OCI-LY3 (cell line): Measurements from ENCODE around the gene RHBDF2.

Source experiments
- H2AFZ ChIP-seq: fragments of 200-600, 300-600 bp; shearing (Covaris generic); 2 replicates; pipeline ENCODE4 v1.6.0; 2014; ENCODE audit warnings: antibody characterized with exemption, low read depth, low read length
- H3K27ac ChIP-seq: fragments of 200-600, 300-600 bp; sonication (generic); 2 replicates; pipeline ENCODE4 v1.5.1; 2014; ENCODE audit warnings: mild to moderate bottlenecking, low read length, moderate library complexity, mixed read lengths
- H3K27me3 ChIP-seq: fragments of 200-600, 300-600 bp; sonication (generic); 2 replicates; pipeline ENCODE4 v1.6.1; 2014; ENCODE audit warnings: low read depth, low read length, mixed read lengths
- H3K36me3 ChIP-seq: fragments of 200-600, 300-600 bp; sonication (generic); replicated peaks from 2 replicates; pipeline ENCODE3; 2014; ENCODE audit warnings: low read depth, low read length, mixed read lengths
- H3K4me1 ChIP-seq: fragments of 300-600, 200-600 bp; sonication (generic); 2 replicates; pipeline ENCODE4 v1.6.1; 2014; ENCODE audit warnings: low read length, mixed read lengths
- H3K4me2 ChIP-seq: fragments of 200-600, 300-600 bp; sonication (generic); 2 replicates; pipeline ENCODE4 v1.6.1; 2014; ENCODE audit warnings: low read length, mixed read lengths
- H3K4me3 ChIP-seq: fragments of 300-600, 200-600 bp; sonication (generic); 2 replicates; pipeline ENCODE4 v1.5.1; 2014; ENCODE audit warnings: antibody characterized with exemption, mild to moderate bottlenecking, low read length, moderate library complexity
- H3K79me2 ChIP-seq: fragments of 300-600, 200-600 bp; shearing (Covaris generic); 2 replicates; pipeline ENCODE4 v1.6.1; 2014; ENCODE audit warnings: mild to moderate bottlenecking, low read length, mixed read lengths
- H3K9ac ChIP-seq: fragments of 300-600, 200-600 bp; shearing (Covaris generic); 2 replicates; pipeline ENCODE4 v1.6.0; 2014; ENCODE audit warnings: mild to moderate bottlenecking, low read length, moderate library complexity
- H3K9me3 ChIP-seq: fragments of 200-600, 300-600 bp; shearing (Covaris generic); 2 replicates; pipeline ENCODE4 v1.6.1; 2014; ENCODE audit warnings: low read length, mixed read lengths; ENCODE audit not compliant: insufficient read depth
- H4K20me1 ChIP-seq: fragments of 200-600, 300-600 bp; sonication (generic); 2 replicates; pipeline ENCODE4 v1.6.1; 2016; ENCODE audit warnings: low read length, mixed read lengths; ENCODE audit not compliant: insufficient read depth
- EZH2phosphoT487 ChIP-seq: fragments of 200-600 bp; shearing (Covaris generic); IDR thresholded peaks from 2 replicates; pipeline ENCODE4 v1.6.1; 2018; ENCODE audit warnings: antibody characterized with exemption, mixed run types, low read depth
- TF ChIP-seq, protein P1 (sequence below): fragments of 200-600, 300-600 bp; sonication (generic); IDR thresholded peaks from 2 replicates; pipeline ENCODE4 v1.5.1; 2014; ENCODE audit warnings: antibody characterized with exemption, low read length, low read depth

Gene RHBDF2

DNA sequence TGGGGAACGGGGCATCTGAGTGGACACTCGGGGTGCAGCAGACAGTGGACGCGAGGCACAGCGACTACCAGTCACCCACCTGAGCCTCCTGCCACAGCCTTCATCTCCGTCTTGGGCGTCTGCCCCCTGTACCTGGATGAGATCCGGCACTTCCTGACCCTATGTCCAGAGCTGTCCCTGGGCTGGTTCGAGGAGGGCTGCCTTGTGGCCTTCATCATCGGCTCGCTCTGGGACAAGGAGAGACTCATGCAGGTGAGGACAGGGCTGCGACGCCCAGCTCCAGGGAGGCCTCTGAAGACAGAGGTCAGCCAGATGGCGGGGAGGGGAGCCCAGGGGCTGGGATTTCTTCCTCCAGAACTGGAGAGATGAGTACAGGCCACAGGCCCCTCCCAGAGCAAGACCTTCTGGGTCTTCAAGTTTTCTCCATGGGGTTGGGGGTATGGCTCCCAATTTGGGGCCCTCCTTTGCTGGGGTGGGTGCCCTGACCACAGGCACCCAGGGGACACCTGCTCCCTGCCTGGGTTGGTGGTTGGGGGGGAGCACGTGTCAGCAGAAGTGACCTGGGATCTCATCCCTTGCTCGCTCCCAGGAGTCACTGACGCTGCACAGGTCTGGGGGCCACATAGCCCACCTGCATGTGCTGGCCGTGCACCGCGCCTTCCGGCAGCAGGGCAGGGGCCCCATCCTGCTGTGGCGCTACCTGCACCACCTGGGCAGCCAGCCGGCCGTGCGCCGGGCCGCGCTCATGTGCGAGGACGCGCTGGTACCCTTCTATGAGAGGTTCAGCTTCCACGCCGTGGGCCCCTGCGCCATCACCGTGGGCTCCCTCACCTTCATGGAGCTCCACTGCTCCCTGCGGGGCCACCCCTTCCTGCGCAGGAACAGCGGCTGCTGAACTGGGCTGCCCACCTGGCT is 31.9 kb downstream of the RHBDF2 start:
- H3K4me2 ChIP-seq: no peak overlapping the region
- no peak overlapping the region for H3K27ac ChIP-seq
- peaks cover 11% of the 10 kb centered on the region for H3K4me1 ChIP-seq
- TF ChIP-seq, protein P1, sequence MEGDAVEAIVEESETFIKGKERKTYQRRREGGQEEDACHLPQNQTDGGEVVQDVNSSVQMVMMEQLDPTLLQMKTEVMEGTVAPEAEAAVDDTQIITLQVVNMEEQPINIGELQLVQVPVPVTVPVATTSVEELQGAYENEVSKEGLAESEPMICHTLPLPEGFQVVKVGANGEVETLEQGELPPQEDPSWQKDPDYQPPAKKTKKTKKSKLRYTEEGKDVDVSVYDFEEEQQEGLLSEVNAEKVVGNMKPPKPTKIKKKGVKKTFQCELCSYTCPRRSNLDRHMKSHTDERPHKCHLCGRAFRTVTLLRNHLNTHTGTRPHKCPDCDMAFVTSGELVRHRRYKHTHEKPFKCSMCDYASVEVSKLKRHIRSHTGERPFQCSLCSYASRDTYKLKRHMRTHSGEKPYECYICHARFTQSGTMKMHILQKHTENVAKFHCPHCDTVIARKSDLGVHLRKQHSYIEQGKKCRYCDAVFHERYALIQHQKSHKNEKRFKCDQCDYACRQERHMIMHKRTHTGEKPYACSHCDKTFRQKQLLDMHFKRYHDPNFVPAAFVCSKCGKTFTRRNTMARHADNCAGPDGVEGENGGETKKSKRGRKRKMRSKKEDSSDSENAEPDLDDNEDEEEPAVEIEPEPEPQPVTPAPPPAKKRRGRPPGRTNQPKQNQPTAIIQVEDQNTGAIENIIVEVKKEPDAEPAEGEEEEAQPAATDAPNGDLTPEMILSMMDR: no peak
- TF ChIP-seq EZH2phosphoT487: no peak
- no peak overlapping the region for H2AFZ ChIP-seq
- no peaks in the 10 kb centered on the region for H4K20me1 ChIP-seq
- no peaks in the 10 kb centered on the region for H3K36me3 ChIP-seq
- H3K9ac ChIP-seq: no peak overlapping the region
- no peak overlapping the region for H3K4me3 ChIP-seq
- H3K27me3 ChIP-seq: no peaks in the 10 kb centered on the region
- no peaks in the 10 kb centered on the region for H3K9me3 ChIP-seq
- H3K79me2 ChIP-seq: no peaks in the 10 kb centered on the region

DNA sequence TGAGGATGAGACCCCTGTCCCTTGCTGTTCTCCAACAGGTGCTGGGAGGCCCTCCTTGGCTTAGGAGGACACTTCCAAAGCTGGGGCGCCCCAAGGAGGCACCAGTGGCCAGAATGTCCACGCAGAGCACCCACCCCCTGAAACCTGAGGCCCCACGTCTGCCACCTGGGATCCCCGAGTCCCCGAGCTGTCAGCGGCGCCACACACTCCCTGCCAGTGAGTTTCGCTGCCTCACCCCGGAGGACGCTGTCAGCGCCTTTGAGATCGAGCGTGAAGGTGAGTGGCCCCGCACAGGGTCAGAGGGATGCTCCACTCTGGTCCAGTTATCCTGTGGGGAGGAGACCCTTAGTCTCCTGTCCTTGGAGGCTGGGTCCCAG is 32.6 kb downstream of the RHBDF2 start:
- Histone ChIP-seq H3K27ac (no peak overlapping the region), H3K4me2 (no peak overlapping the region), H3K36me3 (no peaks in the 10 kb centered on the region), H3K9me3 (no peaks in the 10 kb centered on the region), H4K20me1 (no peaks in the 10 kb centered on the region), H3K4me1 (peaks cover 11% of the 10 kb centered on the region), H2AFZ (no peak overlapping the region), H3K79me2 (no peaks in the 10 kb centered on the region), H3K4me3 (no peak overlapping the region), H3K27me3 (no peaks in the 10 kb centered on the region), H3K9ac (no peak overlapping the region)
- no peak for TF ChIP-seq EZH2phosphoT487
- TF ChIP-seq, protein P1: no peak

DNA sequence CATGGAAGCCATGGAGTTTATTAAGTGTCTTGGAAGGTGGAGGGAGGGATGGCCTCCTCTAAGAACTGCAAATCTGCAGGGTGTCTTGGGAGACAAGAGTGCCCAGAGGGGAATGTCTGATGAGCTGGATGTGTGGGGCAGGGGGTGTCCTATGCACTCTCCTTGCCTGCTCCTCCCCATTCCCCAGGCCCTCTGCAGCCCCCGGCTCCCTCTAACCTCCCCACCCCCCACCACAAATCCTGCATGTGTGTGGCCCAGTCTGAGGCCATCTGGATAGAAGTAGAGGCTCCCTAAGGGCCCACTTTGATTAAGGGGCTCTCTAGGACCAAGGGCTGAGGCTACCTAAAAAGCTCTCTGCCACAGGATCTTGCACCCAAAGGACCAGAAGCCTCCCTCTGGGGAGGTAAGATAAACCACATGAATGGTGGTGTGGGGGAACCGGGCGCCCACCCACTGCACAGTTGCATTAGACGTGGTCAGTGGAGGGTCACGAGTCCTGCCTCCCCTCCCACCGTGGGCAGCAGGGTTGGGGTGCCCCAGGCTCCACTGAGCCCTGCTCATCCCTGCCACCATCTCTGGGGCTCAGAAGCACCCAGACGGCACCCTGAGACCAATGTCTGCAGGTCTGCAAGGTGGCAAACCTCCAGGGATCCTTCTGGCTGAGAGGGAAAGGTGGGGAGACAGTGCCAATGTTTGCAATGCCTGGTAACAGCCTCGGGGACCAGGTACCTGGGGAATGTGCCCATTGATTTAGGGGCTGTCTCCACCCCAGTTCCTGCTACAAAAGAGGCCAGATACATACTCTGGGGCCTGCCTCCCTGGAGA is 33.2 kb downstream of the RHBDF2 start:
- H3K27ac ChIP-seq: no peak overlapping the region

More for the DNA sequence above, 33.2 kb downstream of the RHBDF2 start:
- H3K27me3 ChIP-seq: no peaks in the 10 kb centered on the region
- H3K36me3 ChIP-seq: no peaks in the 10 kb centered on the region
- H3K4me3 ChIP-seq: no peak overlapping the region
- no peak overlapping the region for H3K4me2 ChIP-seq
- peaks cover 11% of the 10 kb centered on the region for H3K4me1 ChIP-seq
- no peaks in the 10 kb centered on the region for H4K20me1 ChIP-seq
- no peaks in the 10 kb centered on the region for H3K9me3 ChIP-seq
- TF ChIP-seq, protein P1: no peak
- TF ChIP-seq EZH2phosphoT487: no peak
- no peak overlapping the region for H2AFZ ChIP-seq
- H3K9ac ChIP-seq: no peak overlapping the region
- no peaks in the 10 kb centered on the region for H3K79me2 ChIP-seq
